B cell (primary cell): ENCODE measurements around the gene PRKAR1A. TPM values are rescaled to one million over a fixed set of nuclear protein-coding genes. Genes with fewer than 3 reads are reported as not detected.

Experiments used
- ATAC-seq: fragments of 200-7000 bp; cut with Tn5 transposase; one replicate; pipeline ENCODE4 v1.10.0; 2021; ENCODE audit warnings: low read depth, mild to moderate bottlenecking, moderate number of reproducible peaks, moderate library complexity
- CTCF ChIA-PET: fragments of 350-600 bp; sonication (Branson Sonifier 250); formaldehyde crosslinking; loops from one replicate; lab custom pipeline; 2021; ENCODE audit warnings: antibody characterized with exemption, inconsistent platforms; lab: Charles Lee
- POLR2A ChIA-PET: fragments of 350-600 bp; sonication (Branson Sonifier 250); formaldehyde crosslinking; loops from one replicate; lab custom pipeline; 2021; ENCODE audit warnings: antibody characterized with exemption; lab: Charles Lee
- DNase-seq: peaks from one replicate; pipeline ENCODE4 v3.0.0; 2013
- H2AFZ ChIP-seq: 2 replicates; pipeline ENCODE4 v1.6.1; 2012; ENCODE audit warnings: mild to moderate bottlenecking, low read depth, low read length; ENCODE audit not compliant: insufficient read depth, poor library complexity, severe bottlenecking
- H3K27ac ChIP-seq, 2 donors: 1 replicate in 1 of 2; 2 replicates in 1 of 2; pipeline ENCODE4 v1.5.1; 2012 to 2013; ENCODE audit warnings: low read length in 2 of 2, mild to moderate bottlenecking in 2 of 2, moderate library complexity in 1 of 2
- H3K27me3 ChIP-seq, 4 experiments: fragments of 200-600 bp in 1 of 4; sonication (generic) in 1 of 4; replicated peaks in 1 of 4; 1 replicate in 2 of 4; 2 replicates in 2 of 4; pipeline versions ENCODE4 v1.6.1 to v1.7.0; 2013 to 2016; ENCODE audit warnings: low read length in 3 of 4, mild to moderate bottlenecking in 2 of 4, mixed read lengths in 1 of 4, moderate library complexity in 1 of 4; ENCODE audit not compliant: insufficient read depth in 4 of 4, control insufficient read depth in 3 of 4; ENCODE audit errors: control extremely low read depth in 1 of 4
- H3K36me3 ChIP-seq, 2 experiments: replicated peaks in 1 of 2; 1 replicate in 1 of 2; 2 replicates in 1 of 2; pipeline versions ENCODE4 v1.6.1 to v1.7.1; 2013; ENCODE audit warnings: low read length in 1 of 2; ENCODE audit not compliant: insufficient read depth in 2 of 2, control insufficient read depth in 1 of 2; ENCODE audit errors: control extremely low read depth in 1 of 2, extremely low read depth in 1 of 2
- H3K4me1 ChIP-seq, 2 donors: fragments of 200-600 bp in 1 of 2; sonication (generic) in 1 of 2; 1 replicate in 1 of 2; 2 replicates in 1 of 2; pipeline versions ENCODE4 v1.5.1 to v1.6.1; 2013 to 2017; ENCODE audit warnings: low read length in 2 of 2; ENCODE audit not compliant: control insufficient read depth in 2 of 2, insufficient read depth in 2 of 2
- H3K4me2 ChIP-seq: replicated peaks from 2 replicates; pipeline ENCODE3; 2012; ENCODE audit warnings: mild to moderate bottlenecking, low read depth, low read length; ENCODE audit not compliant: poor library complexity, severe bottlenecking
- H3K4me3 ChIP-seq, 5 experiments: fragments of 200-600 bp in 1 of 5; sonication (generic) in 1 of 5; 1 replicate in 3 of 5; 2 replicates in 2 of 5; pipeline versions ENCODE4 v1.5.1 to v1.7.0; 2011 to 2016; ENCODE audit warnings: low read length in 4 of 5, mild to moderate bottlenecking in 4 of 5, low read depth in 2 of 5, control low read depth in 1 of 5, moderate library complexity in 1 of 5; ENCODE audit not compliant: insufficient read depth in 1 of 5; ENCODE audit errors: control extremely low read depth in 1 of 5, extremely low read depth in 1 of 5
- H3K79me2 ChIP-seq: fragments of 200-600 bp; sonication (generic); one replicate; pipeline ENCODE4 v1.6.0; 2016; ENCODE audit warnings: low read length; ENCODE audit not compliant: control insufficient read depth, insufficient read depth
- H3K9ac ChIP-seq: fragments of 200-600 bp; sonication (generic); 2 replicates; pipeline ENCODE4 v1.6.1; 2017; ENCODE audit warnings: mild to moderate bottlenecking, low read length, moderate library complexity
- H3K9me3 ChIP-seq, 3 donors: one replicate each; pipeline versions ENCODE4 v1.6.1 to v1.7.1; 2013; ENCODE audit warnings: low read length in 2 of 3; ENCODE audit not compliant: control insufficient read depth in 2 of 3, insufficient read depth in 1 of 3; ENCODE audit errors: control extremely low read depth in 1 of 3
- H4K20me1 ChIP-seq: 2 replicates; pipeline ENCODE4 v1.6.0; 2012; ENCODE audit warnings: mild to moderate bottlenecking, low read length; ENCODE audit not compliant: insufficient read depth, control insufficient read depth, poor library complexity, severe bottlenecking
- H3K27ac Mint-ChIP-seq: one replicate; pipeline ENCODE4 v1.8.0; 2021; ENCODE audit warnings: mixed read lengths
- H3K27me3 Mint-ChIP-seq: one replicate; pipeline ENCODE4 v1.8.0; 2021; ENCODE audit warnings: mixed read lengths
- H3K4me1 Mint-ChIP-seq: one replicate; pipeline ENCODE4 v1.8.0; 2021; ENCODE audit warnings: mixed read lengths
- H3K4me3 Mint-ChIP-seq: one replicate; pipeline ENCODE4 v1.8.0; 2021; ENCODE audit warnings: mixed read lengths
- H3K9me3 Mint-ChIP-seq: one replicate; pipeline ENCODE4 v1.8.0; 2022; ENCODE audit warnings: mixed read lengths; ENCODE audit not compliant: insufficient read depth
- EZH2 ChIP-seq: IDR thresholded peaks from 2 replicates; pipeline ENCODE4 v1.6.1; 2012; ENCODE audit warnings: borderline replicate concordance, low read depth, mild to moderate bottlenecking, moderate library complexity, low read length; ENCODE audit not compliant: insufficient read depth, poor library complexity, severe bottlenecking
- WGBS: methylation state at CpG from one replicate; pipeline ENCODE4 v1.1.5; 2013; ENCODE audit warnings: missing lambda C conversion rate; ENCODE audit not compliant: insufficient coverage; 5-methylcytosine and 5-hydroxymethylcytosine counted together
- intact Hi-C: fragments of 100-400 bp; cut with micrococcal nuclease; formaldehyde crosslinking; loops from one replicate; pipeline ENCODE4 v1.10.0; 2022
- polyA plus RNA-seq: library from polyadenylated mRNA; depleted of rRNA; stranded (reverse); fragments of >200 nt; gene quantifications from 2 replicates; pipeline ENCODE4 v1.2.3, GENCODE V29; 2012
- total RNA-seq, 2 donors: library from RNA; stranded (reverse); fragments of 120-200 nt in 1 of 2; gene quantifications; 1 replicate in 1 of 2; 2 replicates in 1 of 2; pipeline versions ENCODE4 v1.2.3 to v1.2.4, GENCODE V29; 2013 to 2022
- TF ChIP-seq, protein P1 (sequence below): fragments of 200-600 bp; IDR thresholded peaks from one replicate; pipeline ENCODE4 v1.8.0; 2022; ENCODE audit warnings: antibody characterized with exemption, mild to moderate bottlenecking

Gene PRKAR1A
- total and polyA plus RNA-seq, 2 donors (not counting 1 experiment from before 2014, with no cell fraction given), result 63.1 to 296 TPM

- Histone ChIP-seq H4K20me1 (no peaks in the 10 kb centered on the region), H3K4me1 (no peaks in the 10 kb centered on the region), H3K36me3 (no peaks in the 10 kb centered on the region), H2AFZ (no peak overlapping the region), H3K4me3 (no peak overlapping the region), H3K9me3 (peaks cover 0 to 4% (median 0%) of the 10 kb centered on the region in 3 donors), H3K4me2 (no peak overlapping the region), H3K27me3 (peaks cover 0 to 3% (median 0%) of the 10 kb centered on the region in 4 experiments), H3K27ac (no peak overlapping the region), H3K9ac (no peak overlapping the region), H3K79me2 (no peaks in the 10 kb centered on the region)
- H3K4me1 Mint-ChIP-seq, result no peaks in the 10 kb centered on the region
- no peak overlapping the region for H3K27ac Mint-ChIP-seq
- peaks cover 31% of the 10 kb centered on the region for H3K27me3 Mint-ChIP-seq
- no peak for DNase-seq
- ChIA-PET POLR2A (no interaction called here), CTCF (no interaction called here)
- 94% methylated on average over 4 of the region's 5 CpGs for WGBS
- H3K4me3 Mint-ChIP-seq, result no peak overlapping the region
- intact Hi-C loops, result no loop called here
- TF ChIP-seq, protein P1, sequence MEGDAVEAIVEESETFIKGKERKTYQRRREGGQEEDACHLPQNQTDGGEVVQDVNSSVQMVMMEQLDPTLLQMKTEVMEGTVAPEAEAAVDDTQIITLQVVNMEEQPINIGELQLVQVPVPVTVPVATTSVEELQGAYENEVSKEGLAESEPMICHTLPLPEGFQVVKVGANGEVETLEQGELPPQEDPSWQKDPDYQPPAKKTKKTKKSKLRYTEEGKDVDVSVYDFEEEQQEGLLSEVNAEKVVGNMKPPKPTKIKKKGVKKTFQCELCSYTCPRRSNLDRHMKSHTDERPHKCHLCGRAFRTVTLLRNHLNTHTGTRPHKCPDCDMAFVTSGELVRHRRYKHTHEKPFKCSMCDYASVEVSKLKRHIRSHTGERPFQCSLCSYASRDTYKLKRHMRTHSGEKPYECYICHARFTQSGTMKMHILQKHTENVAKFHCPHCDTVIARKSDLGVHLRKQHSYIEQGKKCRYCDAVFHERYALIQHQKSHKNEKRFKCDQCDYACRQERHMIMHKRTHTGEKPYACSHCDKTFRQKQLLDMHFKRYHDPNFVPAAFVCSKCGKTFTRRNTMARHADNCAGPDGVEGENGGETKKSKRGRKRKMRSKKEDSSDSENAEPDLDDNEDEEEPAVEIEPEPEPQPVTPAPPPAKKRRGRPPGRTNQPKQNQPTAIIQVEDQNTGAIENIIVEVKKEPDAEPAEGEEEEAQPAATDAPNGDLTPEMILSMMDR, result no peak
- TF ChIP-seq EZH2, result no peak
- no peaks in the 10 kb centered on the region for H3K9me3 Mint-ChIP-seq
- ATAC-seq, result no peak
These were observed 72.5 kb downstream of the PRKAR1A start for GRCh38 chr17:68584581-68585303.

GRCh38 chr17:68585643-68586042, 73.4 kb downstream of the PRKAR1A start:
- no peak overlapping the region for H3K27ac Mint-ChIP-seq
- H3K4me3 ChIP-seq, result no peak overlapping the region
- no peak overlapping the region for H2AFZ ChIP-seq
- ChIA-PET CTCF (no interaction called here), POLR2A (no interaction called here)
- no peak overlapping the region for H3K4me2 ChIP-seq
- no peak for TF ChIP-seq EZH2
- no peak overlapping the region for H3K9ac ChIP-seq
- ATAC-seq (no peak), DNase-seq (no peak)
- H3K36me3 ChIP-seq, result no peaks in the 10 kb centered on the region
- H4K20me1 ChIP-seq, result no peaks in the 10 kb centered on the region
- no peaks in the 10 kb centered on the region for H3K9me3 Mint-ChIP-seq
- peaks cover 29% of the 10 kb centered on the region for H3K27me3 Mint-ChIP-seq
- H3K79me2 ChIP-seq, result no peaks in the 10 kb centered on the region
- H3K4me1 Mint-ChIP-seq, result no peaks in the 10 kb centered on the region
- WGBS, result 97% methylated on average over 4 of the region's 4 CpGs
- peaks cover 0 to 3% (median 0%) of the 10 kb centered on the region in 4 experiments for H3K27me3 ChIP-seq
- intact Hi-C loops, result no loop called here
- peaks cover 0 to 4% (median 0%) of the 10 kb centered on the region in 3 donors for H3K9me3 ChIP-seq
- H3K4me1 ChIP-seq, result no peaks in the 10 kb centered on the region
- no peak overlapping the region for H3K4me3 Mint-ChIP-seq
- no peak overlapping the region for H3K27ac ChIP-seq
